ENCODE data around the gene PRPF40B.
A peak's percentile ranks its signal among the peaks of the same experiment; 100 is the strongest.
"Not testable (repeated sequence)": the region's sequence is repeated elsewhere in the genome, so short reads cannot be mapped to it uniquely, and the experiment has no call there.

The PRPF40B gene

DNA sequence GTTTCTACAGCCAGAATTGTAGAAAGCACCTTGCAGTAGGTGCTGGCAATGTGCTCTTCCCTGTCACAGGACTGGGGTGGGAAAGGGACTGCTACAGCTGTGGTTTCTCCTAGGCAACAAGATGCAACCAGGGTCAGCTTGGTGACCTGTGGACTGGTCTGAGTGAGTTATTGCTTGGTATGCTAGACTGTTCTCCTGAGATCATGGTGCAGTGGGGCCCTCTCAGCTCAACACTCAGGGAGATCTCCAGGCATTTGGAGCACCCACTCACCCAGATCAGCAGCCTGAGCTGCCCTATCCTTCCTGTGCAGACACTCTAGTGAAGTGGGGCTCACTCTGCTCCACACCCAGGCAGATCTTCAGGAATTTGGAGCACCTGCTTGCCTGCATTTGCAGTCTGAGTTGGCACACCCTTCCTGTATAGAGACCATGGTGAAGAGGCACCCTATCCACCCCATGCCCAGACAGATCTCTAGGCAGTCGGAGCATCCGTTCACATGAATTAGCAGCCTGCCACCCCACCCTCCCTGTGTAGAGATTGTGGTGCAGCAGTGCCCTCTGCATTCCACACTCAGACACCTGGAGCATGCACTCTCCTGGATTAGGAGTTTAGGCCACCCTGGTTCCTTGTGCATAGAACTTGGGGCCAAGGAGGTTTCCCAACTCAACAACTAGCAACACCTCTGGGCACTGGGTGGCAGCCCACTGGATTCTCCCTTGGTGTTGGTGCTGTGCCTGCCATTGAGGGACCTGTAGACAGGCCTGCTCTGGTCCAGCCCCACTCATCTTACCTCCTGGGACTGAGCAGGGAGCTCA lies 14.1 kb upstream of the PRPF40B start:
- DNase-seq (ENCODE audit: low spot score) (no peak), ATAC-seq (ENCODE audit: low read depth) (0 out of 3 replicates have a peak, but pooled peaks have one; percentile 14)
- Histone ChIP-seq H3K27ac (ENCODE audit: poor library complexity, severe bottlenecking) (no peak overlapping the region), H3K9me3 (ENCODE audit: severe bottlenecking) (peaks cover 2% of the 10 kb centered on the region), H3K4me3 (ENCODE audit: severe bottlenecking) (no peak overlapping the region), H3K4me1 (ENCODE audit: insufficient read depth, poor library complexity, severe bottlenecking) (no peaks in the 10 kb centered on the region), H3K36me3 (ENCODE audit: low read depth) (no peaks in the 10 kb centered on the region), H3K27me3 (ENCODE audit: insufficient read depth, poor library complexity, severe bottlenecking) (no peaks in the 10 kb centered on the region)
- TF ChIP-seq, protein P1, sequence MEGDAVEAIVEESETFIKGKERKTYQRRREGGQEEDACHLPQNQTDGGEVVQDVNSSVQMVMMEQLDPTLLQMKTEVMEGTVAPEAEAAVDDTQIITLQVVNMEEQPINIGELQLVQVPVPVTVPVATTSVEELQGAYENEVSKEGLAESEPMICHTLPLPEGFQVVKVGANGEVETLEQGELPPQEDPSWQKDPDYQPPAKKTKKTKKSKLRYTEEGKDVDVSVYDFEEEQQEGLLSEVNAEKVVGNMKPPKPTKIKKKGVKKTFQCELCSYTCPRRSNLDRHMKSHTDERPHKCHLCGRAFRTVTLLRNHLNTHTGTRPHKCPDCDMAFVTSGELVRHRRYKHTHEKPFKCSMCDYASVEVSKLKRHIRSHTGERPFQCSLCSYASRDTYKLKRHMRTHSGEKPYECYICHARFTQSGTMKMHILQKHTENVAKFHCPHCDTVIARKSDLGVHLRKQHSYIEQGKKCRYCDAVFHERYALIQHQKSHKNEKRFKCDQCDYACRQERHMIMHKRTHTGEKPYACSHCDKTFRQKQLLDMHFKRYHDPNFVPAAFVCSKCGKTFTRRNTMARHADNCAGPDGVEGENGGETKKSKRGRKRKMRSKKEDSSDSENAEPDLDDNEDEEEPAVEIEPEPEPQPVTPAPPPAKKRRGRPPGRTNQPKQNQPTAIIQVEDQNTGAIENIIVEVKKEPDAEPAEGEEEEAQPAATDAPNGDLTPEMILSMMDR (IDR thresholded peaks at IDR 0.05; ENCODE audit: poor library complexity, severe bottlenecking) = no peak

DNA sequence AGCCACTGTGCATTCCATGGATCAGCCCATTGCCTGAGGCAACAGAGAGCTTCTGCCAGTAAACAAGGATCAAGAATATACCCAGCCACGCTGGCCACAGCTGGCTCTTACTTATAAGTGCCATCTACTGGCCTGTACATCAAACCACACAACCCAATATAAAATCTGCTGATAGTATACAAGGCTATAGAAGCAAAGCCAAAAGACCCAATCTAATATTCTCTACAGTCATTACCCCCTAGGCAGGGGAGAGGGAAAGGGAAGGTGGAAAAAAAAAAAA lies 13.5 kb upstream of the PRPF40B start:
- DNase-seq (ENCODE audit: low spot score) = no peak
- peaks cover 2% of the 10 kb centered on the region for H3K9me3 ChIP-seq (ENCODE audit: severe bottlenecking)
- TF ChIP-seq, protein P1 (IDR thresholded peaks at IDR 0.05; ENCODE audit: poor library complexity, severe bottlenecking) = peak; percentile 14

DNA sequence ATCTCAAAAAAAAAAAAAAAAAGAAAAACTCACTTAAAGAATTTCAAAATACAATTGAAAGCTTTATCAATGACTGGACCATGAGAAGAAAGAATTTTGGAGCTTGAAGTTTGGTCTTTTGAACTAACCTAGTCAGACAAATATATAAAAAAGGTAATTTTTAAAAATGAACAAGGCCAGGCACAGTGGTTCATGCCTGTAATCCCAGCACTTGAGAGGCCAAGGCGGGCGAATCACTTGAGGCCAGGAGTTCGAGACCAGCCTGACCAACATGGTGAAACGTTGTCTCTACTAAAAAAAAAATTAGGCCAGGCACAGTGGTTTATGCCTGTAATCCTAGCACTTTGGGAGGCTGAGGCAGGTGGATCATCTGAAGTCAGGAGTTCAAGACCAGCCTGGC lies 12.6 kb upstream of the PRPF40B start:
- H3K36me3 ChIP-seq (ENCODE audit: low read depth); H3K4me1 ChIP-seq (ENCODE audit: insufficient read depth, poor library complexity, severe bottlenecking); H3K4me3 ChIP-seq (ENCODE audit: severe bottlenecking); ATAC-seq (ENCODE audit: low read depth); H3K27ac ChIP-seq (ENCODE audit: poor library complexity, severe bottlenecking); H3K9me3 ChIP-seq (ENCODE audit: severe bottlenecking); DNase-seq (ENCODE audit: low spot score); H3K27me3 ChIP-seq (ENCODE audit: insufficient read depth, poor library complexity, severe bottlenecking): not testable (repeated sequence)

More for the DNA sequence above, 13.5 kb upstream of the PRPF40B start:
- no peaks in the 10 kb centered on the region for H3K36me3 ChIP-seq (ENCODE audit: low read depth)
- no peaks in the 10 kb centered on the region for H3K27me3 ChIP-seq (ENCODE audit: insufficient read depth, poor library complexity, severe bottlenecking)
- H3K4me3 ChIP-seq (ENCODE audit: severe bottlenecking) = no peak overlapping the region
- no peak overlapping the region for H3K27ac ChIP-seq (ENCODE audit: poor library complexity, severe bottlenecking)
- H3K4me1 ChIP-seq (ENCODE audit: insufficient read depth, poor library complexity, severe bottlenecking) = no peaks in the 10 kb centered on the region
- ATAC-seq (ENCODE audit: low read depth) = peak; percentile 40; the same call in 1 of the 3 replicates

DNA sequence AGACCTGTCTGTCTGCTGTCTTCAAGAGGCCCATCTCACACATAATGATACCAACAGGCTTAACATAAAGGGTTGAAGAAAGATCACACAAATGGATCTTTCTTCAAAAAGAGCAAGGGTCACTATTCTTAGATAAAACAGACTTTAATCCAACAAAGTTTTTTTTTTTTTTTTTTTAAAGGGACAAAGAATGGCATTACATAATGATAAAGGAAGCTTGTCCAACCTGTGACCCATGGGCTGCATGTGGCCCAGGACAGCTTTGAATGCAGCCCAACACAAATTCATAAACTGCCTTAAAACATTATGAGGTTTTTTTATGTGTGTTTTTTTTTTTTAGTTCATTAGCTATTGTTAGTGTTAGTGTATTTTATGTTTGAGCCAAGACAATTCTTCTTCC lies 11.2 kb upstream of the PRPF40B start:
- peaks cover 2% of the 10 kb centered on the region for H3K9me3 ChIP-seq (ENCODE audit: severe bottlenecking)
- H3K4me3 ChIP-seq (ENCODE audit: severe bottlenecking) = no peak overlapping the region
- no peaks in the 10 kb centered on the region for H3K36me3 ChIP-seq (ENCODE audit: low read depth)
- TF ChIP-seq, protein P1 (IDR thresholded peaks at IDR 0.05; ENCODE audit: poor library complexity, severe bottlenecking) = no peak
- H3K4me1 ChIP-seq (ENCODE audit: insufficient read depth, poor library complexity, severe bottlenecking) = no peaks in the 10 kb centered on the region
- ATAC-seq (ENCODE audit: low read depth) (no peak), DNase-seq (ENCODE audit: low spot score) (no peak)
- no peak overlapping the region for H3K27ac ChIP-seq (ENCODE audit: poor library complexity, severe bottlenecking)
- no peaks in the 10 kb centered on the region for H3K27me3 ChIP-seq (ENCODE audit: insufficient read depth, poor library complexity, severe bottlenecking)

DNA sequence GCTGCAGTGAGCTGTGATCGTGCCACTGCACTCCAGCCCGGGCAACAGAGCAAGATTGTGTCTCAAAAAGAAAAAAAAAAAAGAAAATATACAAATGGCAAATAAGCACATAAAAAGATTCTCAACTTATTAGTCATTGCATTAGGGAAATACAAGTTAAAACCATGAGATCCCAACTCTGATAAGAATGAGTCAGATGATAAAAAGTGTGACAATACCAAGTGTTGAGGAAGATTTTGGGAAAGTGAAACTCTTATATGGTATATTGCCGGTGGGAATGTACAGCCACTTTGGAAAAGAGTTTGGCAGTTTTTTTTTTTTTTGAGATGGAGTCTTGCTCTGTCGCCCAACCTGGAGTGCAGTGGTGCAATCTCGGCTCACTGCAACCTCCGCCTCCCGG lies 7.6 kb upstream of the PRPF40B start:
- no peak for DNase-seq (ENCODE audit: low spot score)
- TF ChIP-seq, protein P1 (IDR thresholded peaks at IDR 0.05; ENCODE audit: poor library complexity, severe bottlenecking) = no peak
- no peaks in the 10 kb centered on the region for H3K36me3 ChIP-seq (ENCODE audit: low read depth)

More for the DNA sequence above, 7.6 kb upstream of the PRPF40B start:
- ATAC-seq (ENCODE audit: low read depth) = no peak
- Histone ChIP-seq H3K9me3 (ENCODE audit: severe bottlenecking) (peaks cover 2% of the 10 kb centered on the region), H3K4me3 (ENCODE audit: severe bottlenecking) (no peak overlapping the region), H3K4me1 (ENCODE audit: insufficient read depth, poor library complexity, severe bottlenecking) (no peaks in the 10 kb centered on the region), H3K27ac (ENCODE audit: poor library complexity, severe bottlenecking) (no peak overlapping the region), H3K27me3 (ENCODE audit: insufficient read depth, poor library complexity, severe bottlenecking) (no peaks in the 10 kb centered on the region)
